ENCODE results near the gene EPB41L1. TPM values are rescaled to one million over a fixed set of nuclear protein-coding genes. Genes with fewer than 3 reads are reported as not detected.
A peak's percentile ranks its signal among the peaks of the same experiment; 100 is the strongest.

Gene EPB41L1
- total RNA-seq (under 1 TPM; 0.23 to 0.40 TPM), total RNA-seq (0.15 to 0.58 reads per million in 2 donors)

DNA sequence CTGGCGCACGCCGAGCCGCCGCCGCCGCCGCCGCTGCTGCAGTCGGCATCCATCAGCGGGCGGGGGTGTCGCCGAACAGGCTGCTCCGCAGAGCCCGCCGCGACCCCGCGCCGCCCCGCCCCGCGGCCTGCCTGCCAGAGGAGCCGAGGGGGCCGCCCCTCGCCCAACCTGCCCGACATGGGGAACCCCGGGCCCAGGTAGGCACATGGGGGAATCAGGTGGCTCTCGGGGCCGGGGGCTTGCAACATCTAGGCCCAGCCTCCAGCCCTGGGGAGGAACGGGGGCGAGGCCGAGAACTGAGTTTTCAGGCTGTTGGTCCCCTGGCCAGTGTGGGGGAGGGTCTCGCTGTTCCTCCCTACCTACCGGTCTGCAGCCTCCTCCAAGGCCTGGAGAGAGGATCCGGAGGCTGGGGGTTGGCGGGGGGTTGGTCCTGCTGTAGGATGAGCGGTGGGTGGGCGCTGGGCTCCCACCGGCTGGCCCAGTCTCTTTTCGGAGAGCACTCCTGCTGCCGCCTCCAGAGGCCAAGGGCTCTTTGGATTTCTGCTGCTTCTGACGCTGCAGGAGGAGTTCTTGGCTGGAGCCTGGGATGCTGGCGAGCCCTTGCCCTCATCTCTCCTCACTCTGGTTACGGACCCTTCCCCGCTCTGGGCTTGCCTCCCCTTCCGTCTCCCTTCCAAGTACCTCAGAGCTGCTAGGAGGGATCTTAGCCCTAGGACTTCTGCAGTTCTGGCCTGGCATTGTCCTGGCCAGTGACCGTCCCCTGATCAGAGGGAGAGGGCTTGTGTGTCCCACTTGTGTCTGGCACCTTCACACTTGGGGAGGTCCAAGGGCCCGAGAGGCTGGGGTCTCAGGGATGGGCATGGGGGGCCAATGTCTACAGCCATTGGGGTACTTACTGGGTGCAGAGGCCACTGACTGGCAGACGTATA lies at the start of gene EPB41L1:
EPB41L1 (plus strand) TSS at position 41 of the 929 bp plus-strand sequence. CDS start 19,038 bp downstream, outside the sequence.
- DNase-seq: no peak
- Mint-ChIP-seq H3K4me3 (peak within 1 kb of the TSS; percentile 79), H3K4me1 (peaks cover 6% of the 10 kb centered on the region), H3K36me3 (ENCODE audit: low read depth) (peaks cover 2% of the 10 kb centered on the region), H3K27me3 (peaks cover 68% of the 10 kb centered on the region), H3K27ac (no peak within 1 kb of the TSS)
- ATAC-seq: no peak
- no peaks in the 10 kb centered on the region for H3K9me3 ChIP-seq (ENCODE audit: control insufficient read depth, low read length, poor library complexity, severe bottlenecking)

DNA sequence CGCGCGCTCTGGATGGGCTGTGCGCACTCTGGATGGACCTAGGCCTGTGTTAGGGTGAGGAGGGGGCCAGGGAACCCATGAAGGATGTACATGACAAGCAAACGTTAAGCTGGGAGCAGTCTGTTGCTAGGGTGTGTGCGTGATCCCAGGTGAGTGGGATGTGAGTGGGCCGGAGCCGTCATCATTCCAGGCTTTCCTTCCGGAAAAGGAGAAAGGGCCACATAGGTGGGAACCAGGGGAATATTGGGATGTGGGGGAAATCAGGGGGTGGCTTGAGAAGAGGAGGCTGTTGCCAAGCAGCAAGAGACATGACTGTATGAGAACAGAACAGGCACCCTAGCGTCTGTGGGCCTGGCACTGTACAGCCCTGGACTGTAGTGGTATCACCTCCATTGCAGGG lies 49.7 kb upstream of the EPB41L1 start:
- no peaks in the 10 kb centered on the region for H3K9me3 ChIP-seq (ENCODE audit: control insufficient read depth, low read length, poor library complexity, severe bottlenecking)
- H3K4me3 Mint-ChIP-seq: no peak overlapping the region
- no peak overlapping the region for H3K27ac Mint-ChIP-seq
- peaks cover 3% of the 10 kb centered on the region for H3K36me3 Mint-ChIP-seq (ENCODE audit: low read depth)
- ATAC-seq (no peak), DNase-seq (no peak)
- peaks cover 8% of the 10 kb centered on the region for H3K27me3 Mint-ChIP-seq
- peaks cover 4% of the 10 kb centered on the region for H3K4me1 Mint-ChIP-seq

DNA sequence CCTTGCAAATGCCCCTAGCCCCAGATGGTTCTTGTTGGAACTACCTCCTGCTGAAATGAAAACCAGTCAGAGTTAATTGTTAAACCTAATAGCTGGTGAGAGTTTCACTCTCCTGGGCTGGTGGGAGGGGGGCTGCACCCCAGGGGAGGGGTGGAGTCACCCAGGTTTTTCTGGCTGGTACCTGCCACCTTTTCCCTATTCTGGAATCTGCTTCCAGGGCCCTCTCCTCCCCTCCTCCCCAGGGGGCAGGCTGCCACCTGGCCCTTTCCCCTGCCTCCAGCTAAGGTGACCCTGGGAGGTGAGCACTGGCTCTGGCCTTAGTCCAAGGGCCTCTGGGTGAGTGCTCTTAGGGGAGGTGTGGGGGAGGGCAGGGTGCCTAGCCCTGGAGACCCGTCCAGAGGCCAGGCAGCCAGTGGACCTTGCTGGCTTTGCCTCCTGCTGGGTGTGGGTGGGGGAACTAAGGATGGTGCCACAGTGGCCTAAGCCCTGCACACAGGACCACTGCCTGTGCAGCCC lies 48.8 kb upstream of the EPB41L1 start:
- Mint-ChIP-seq H3K27ac (no peak overlapping the region), H3K27me3 (peaks cover 8% of the 10 kb centered on the region), H3K4me3 (no peak overlapping the region), H3K4me1 (peaks cover 4% of the 10 kb centered on the region), H3K36me3 (ENCODE audit: low read depth) (peaks cover 3% of the 10 kb centered on the region)
- ATAC-seq (no peak), DNase-seq (no peak)
- H3K9me3 ChIP-seq (ENCODE audit: control insufficient read depth, low read length, poor library complexity, severe bottlenecking): no peaks in the 10 kb centered on the region

DNA sequence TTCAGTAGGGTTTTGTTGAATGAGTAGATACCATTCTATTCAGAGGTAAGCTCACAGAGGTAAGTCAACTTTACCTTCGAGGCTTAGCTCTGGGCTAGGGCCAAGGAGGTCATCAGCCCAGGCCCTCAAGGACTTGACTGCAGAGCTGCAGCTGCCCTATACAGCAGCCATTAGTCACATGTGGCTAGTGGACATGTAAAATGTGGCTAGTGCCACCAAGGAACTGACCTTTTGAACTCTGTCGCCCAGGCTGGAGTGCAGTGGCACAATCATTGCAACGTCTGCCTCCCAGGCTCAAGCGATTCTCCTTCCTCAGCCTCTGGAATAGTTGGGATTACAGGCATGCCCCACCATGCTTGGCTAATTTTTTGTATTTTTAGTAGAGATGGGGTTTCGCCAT lies 47.9 kb upstream of the EPB41L1 start:
- Mint-ChIP-seq H3K4me3 (no peak overlapping the region), H3K4me1 (peaks cover 4% of the 10 kb centered on the region), H3K27me3 (peaks cover 8% of the 10 kb centered on the region), H3K27ac (no peak overlapping the region), H3K36me3 (ENCODE audit: low read depth) (peaks cover 3% of the 10 kb centered on the region)
- ATAC-seq (no peak), DNase-seq (no peak)
- no peaks in the 10 kb centered on the region for H3K9me3 ChIP-seq (ENCODE audit: control insufficient read depth, low read length, poor library complexity, severe bottlenecking)

DNA sequence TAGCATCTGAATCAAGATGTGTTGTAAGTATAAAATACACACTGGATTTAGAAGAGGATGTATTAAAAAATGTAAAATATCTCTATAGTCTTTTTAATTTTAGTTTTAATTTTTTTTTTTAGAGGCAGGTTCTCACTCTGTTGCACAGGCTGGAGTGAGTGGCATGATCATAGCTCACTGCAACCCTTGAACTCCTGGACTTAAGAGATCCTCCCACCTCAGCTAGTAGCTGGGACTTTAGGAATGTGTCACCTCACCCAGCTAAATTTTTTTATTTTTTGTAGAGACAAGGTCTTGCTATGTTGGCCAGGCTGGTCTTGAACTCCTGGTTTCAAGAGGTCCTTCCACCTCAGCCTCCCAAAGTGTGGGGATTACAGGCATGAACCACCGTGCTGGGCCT lies 46.7 kb upstream of the EPB41L1 start:
- ATAC-seq (no peak), DNase-seq (no peak)
- Mint-ChIP-seq H3K27ac (no peak overlapping the region), H3K4me1 (peaks cover 4% of the 10 kb centered on the region), H3K4me3 (no peak overlapping the region), H3K27me3 (peaks cover 19% of the 10 kb centered on the region), H3K36me3 (ENCODE audit: low read depth) (peaks cover 3% of the 10 kb centered on the region)
- no peaks in the 10 kb centered on the region for H3K9me3 ChIP-seq (ENCODE audit: control insufficient read depth, low read length, poor library complexity, severe bottlenecking)

DNA sequence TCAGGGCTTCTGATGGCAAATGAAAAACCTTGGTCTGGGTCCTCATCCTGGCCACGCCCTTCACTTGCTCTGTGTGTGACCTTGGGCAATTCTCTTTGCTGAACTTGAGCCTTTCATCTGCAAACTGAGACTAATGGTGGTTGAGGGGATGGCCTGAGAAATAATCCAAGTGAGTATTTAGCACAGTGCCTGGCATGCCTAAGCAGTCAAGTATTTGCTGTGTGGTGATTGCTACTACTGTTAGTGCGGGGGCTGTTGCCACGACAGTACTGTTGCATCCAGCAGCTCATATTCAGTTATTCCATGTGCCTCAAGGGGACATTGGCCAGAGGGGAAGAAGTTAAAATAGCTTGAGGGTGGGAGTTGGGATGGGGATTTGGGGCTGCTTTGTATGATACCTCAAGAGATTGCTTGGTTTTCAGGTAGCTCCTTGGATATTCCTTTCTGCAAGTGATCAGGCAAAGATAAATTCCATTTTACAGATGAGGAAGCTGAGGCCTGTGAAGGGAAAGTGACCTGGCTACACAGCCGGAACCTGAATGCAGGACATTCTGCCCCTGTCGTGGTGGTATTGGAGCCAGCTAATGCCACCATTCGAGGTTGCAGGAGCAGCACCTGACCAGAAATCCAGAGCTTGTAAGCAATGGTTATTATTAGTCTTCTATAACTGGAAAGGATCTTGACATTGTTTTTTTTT lies 45.1 kb upstream of the EPB41L1 start:
- Mint-ChIP-seq H3K4me3 (no peak overlapping the region), H3K4me1 (no peaks in the 10 kb centered on the region), H3K36me3 (ENCODE audit: low read depth) (no peaks in the 10 kb centered on the region), H3K27me3 (peaks cover 26% of the 10 kb centered on the region), H3K27ac (no peak overlapping the region)
- ATAC-seq: no peak
- DNase-seq: no peak
- no peaks in the 10 kb centered on the region for H3K9me3 ChIP-seq (ENCODE audit: control insufficient read depth, low read length, poor library complexity, severe bottlenecking)

DNA sequence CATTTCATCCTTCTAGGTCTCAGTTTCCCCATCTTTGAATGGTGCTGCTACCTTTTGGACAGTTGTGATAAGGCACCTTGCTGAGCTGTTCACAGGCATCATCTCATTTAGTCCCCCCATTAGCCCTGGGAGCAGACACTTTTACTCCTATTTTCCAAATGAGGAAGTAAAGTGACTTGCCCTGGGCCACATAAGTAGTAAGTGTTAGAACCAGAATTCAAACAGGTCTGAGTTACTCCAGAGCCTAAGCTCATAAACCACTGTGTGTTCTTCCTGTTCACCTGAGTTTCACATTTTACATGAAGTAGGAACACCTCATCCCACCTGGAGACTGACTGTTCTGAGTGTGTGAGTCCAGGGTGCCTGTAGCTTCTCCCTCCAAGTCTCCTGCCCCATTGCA lies 43.5 kb upstream of the EPB41L1 start:
- Mint-ChIP-seq H3K36me3 (ENCODE audit: low read depth) (no peaks in the 10 kb centered on the region), H3K27ac (no peak overlapping the region), H3K4me3 (no peak overlapping the region), H3K4me1 (no peaks in the 10 kb centered on the region), H3K27me3 (peaks cover 31% of the 10 kb centered on the region)
- H3K9me3 ChIP-seq (ENCODE audit: control insufficient read depth, low read length, poor library complexity, severe bottlenecking): no peaks in the 10 kb centered on the region
- DNase-seq (no peak), ATAC-seq (no peak)

DNA sequence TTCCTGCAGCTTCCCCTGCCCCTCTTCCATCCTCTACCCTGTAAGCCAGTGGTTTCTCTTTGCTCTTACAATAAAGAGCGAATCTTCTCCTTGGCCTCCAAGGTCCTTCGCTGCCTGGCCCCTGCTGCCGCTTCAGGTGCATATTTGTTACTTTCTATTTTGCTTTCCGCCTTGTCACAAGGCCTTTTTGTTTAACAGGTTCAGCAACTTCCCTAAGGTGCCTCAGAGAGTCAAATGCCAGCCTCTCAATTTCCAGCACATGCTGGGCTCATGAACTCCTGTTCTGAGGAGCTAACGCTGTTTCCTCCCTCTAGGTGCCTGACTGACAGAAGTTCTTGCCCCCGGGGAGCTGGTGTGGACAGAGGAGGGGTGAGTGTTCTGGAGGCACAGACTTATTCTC lies 42.4 kb upstream of the EPB41L1 start:
- Mint-ChIP-seq H3K4me1 (no peaks in the 10 kb centered on the region), H3K27me3 (peaks cover 43% of the 10 kb centered on the region), H3K4me3 (no peak overlapping the region), H3K27ac (no peak overlapping the region), H3K36me3 (ENCODE audit: low read depth) (no peaks in the 10 kb centered on the region)
- no peak for ATAC-seq
- H3K9me3 ChIP-seq (ENCODE audit: control insufficient read depth, low read length, poor library complexity, severe bottlenecking): no peaks in the 10 kb centered on the region
- DNase-seq: no peak

DNA sequence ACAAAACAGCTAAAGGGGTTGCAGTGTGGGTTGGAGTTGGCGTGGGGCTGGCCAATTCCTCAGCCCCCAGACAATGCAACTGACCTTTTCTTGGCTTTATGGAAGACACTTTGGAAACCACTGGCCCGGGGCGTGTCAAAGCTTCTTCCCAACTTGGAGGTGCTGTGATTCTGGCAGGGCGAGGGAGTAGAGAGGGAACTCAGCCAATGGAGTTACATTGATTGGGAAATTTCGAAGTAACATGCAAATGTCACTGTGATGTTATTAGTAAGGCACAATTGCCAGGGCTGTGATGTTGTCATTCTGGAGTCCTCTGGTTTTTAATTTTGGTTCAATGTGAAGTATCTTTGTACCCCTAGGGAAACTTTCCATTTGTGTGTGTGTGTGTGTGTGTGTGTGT lies 41.5 kb upstream of the EPB41L1 start:
- H3K36me3 Mint-ChIP-seq (ENCODE audit: low read depth): no peaks in the 10 kb centered on the region
- no peak overlapping the region for H3K27ac Mint-ChIP-seq
- DNase-seq: no peak
- H3K4me1 Mint-ChIP-seq: no peaks in the 10 kb centered on the region
- no peaks in the 10 kb centered on the region for H3K9me3 ChIP-seq (ENCODE audit: control insufficient read depth, low read length, poor library complexity, severe bottlenecking)
- H3K27me3 Mint-ChIP-seq: peaks cover 45% of the 10 kb centered on the region
- ATAC-seq: no peak
- H3K4me3 Mint-ChIP-seq: no peak overlapping the region

DNA sequence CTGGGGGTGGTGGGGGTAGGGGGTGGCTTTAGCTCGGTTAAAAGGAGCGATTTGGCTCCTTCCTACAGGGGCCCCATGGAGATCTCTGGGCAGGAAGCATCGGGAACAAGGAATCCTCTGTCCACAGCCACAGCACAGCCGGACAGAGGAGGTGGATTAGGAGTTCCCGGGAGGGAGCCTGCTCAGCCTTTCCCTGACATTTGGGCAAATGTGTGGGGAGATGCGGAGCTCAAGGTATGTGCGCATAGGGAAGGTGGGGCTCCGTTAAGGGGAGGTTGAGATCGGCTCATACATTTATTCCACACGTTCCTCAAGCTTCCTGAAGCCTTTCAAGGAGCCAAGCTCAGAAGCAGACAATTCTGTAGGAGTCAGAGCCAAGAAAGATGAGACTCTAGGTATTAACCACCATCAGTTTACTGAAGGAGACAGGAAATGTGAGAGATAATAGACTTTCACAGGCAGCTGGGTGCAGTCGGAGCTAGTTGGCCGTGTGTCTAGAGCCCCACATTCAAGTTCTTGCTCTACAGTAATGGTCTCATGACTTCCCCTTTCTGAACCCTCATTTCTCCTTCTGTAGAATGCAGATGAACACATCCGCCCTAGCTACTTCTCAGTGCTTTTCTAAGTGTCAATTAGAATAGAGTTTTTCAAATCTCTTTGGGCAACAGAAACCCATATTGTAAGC lies 40.8 kb upstream of the EPB41L1 start:
- Mint-ChIP-seq H3K36me3 (ENCODE audit: low read depth) (no peaks in the 10 kb centered on the region), H3K4me3 (no peak overlapping the region), H3K27ac (no peak overlapping the region), H3K27me3 (peaks cover 45% of the 10 kb centered on the region), H3K4me1 (no peaks in the 10 kb centered on the region)
- DNase-seq (no peak), ATAC-seq (no peak)
- no peaks in the 10 kb centered on the region for H3K9me3 ChIP-seq (ENCODE audit: control insufficient read depth, low read length, poor library complexity, severe bottlenecking)

DNA sequence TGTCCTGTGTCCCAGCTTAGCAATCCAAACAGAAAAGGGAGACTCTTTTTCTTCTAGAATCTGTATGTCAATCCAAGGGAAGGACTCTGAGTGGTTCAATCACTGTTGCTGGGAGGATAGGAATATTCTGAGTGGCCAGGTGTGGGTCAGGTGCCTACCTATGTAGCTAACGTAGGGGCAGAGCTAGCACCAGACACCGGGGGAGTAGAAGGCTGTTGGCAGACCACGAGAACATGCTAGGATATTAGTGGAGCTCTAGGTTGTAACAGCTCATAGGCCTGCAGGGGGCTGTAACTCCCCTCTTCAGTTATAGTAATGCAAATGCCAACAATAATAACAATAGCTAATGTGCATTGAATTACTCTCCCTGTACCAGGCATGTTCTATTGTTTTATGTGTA lies 39.8 kb upstream of the EPB41L1 start:
- Mint-ChIP-seq H3K27ac (no peak overlapping the region), H3K36me3 (ENCODE audit: low read depth) (peaks cover 2% of the 10 kb centered on the region), H3K4me1 (peaks cover 2% of the 10 kb centered on the region), H3K4me3 (no peak overlapping the region), H3K27me3 (peaks cover 51% of the 10 kb centered on the region)
- no peak for ATAC-seq
- H3K9me3 ChIP-seq (ENCODE audit: control insufficient read depth, low read length, poor library complexity, severe bottlenecking): no peaks in the 10 kb centered on the region
- no peak for DNase-seq

DNA sequence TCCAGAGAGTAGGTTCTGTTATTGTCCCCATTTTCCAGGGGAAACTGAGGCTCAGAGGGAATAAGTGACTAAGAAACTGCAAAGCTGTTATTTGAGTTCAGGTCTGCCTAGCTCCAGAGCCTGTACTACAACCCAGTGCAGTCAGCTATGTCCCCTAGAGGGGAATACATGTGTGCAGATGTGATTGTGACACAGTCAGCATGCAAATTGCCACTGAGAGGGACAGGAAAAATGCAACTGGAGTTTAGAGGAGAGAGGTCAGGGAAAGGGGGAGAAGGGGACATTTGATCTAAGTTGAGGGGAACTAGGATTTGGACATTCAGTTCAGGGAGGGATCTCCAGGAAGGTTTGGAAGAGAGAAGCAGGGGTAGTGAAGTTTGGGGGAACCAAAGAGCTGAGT lies 38.6 kb upstream of the EPB41L1 start:
- H3K9me3 ChIP-seq (ENCODE audit: control insufficient read depth, low read length, poor library complexity, severe bottlenecking): no peaks in the 10 kb centered on the region
- H3K4me1 Mint-ChIP-seq: peaks cover 2% of the 10 kb centered on the region
- ATAC-seq (no peak), DNase-seq (no peak)
- no peak overlapping the region for H3K4me3 Mint-ChIP-seq
- peaks cover 55% of the 10 kb centered on the region for H3K27me3 Mint-ChIP-seq
- H3K27ac Mint-ChIP-seq: peak overlapping the region; percentile 39
- peaks cover 2% of the 10 kb centered on the region for H3K36me3 Mint-ChIP-seq (ENCODE audit: low read depth)

DNA sequence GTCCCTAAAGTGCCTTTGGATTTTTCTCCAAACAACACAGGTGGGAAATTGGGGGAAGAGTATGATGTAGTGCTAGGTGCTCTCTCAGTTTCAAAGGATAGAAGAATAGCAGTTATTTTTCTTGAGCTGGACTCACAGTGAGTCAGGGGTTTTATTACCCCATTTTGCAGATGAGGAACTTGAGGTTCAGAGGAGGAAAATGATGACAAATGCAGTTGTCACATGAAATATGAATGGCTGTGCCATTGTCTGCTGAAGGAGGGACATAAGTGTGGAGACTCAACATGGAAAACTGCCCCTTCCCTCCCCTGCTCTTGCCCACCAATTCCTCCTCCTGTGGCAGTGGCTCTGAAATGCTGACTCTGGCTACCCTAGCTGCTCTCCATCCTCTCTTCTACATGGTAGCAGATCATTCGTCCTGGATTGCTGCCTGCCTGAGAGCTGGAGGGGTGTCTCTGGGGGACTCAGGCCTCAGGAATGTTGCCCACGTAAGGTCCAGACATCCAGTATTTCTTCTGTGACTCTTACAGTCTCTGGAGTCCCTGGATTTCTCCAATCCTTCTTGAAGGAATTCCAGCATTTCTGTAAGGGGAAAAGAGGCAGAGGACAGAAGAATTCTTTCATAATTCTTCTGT lies 37.6 kb upstream of the EPB41L1 start:
- Mint-ChIP-seq H3K27me3 (peaks cover 57% of the 10 kb centered on the region), H3K27ac (no peak overlapping the region), H3K36me3 (ENCODE audit: low read depth) (peaks cover 2% of the 10 kb centered on the region), H3K4me3 (no peak overlapping the region), H3K4me1 (peaks cover 2% of the 10 kb centered on the region)
- H3K9me3 ChIP-seq (ENCODE audit: control insufficient read depth, low read length, poor library complexity, severe bottlenecking): no peaks in the 10 kb centered on the region
- DNase-seq: no peak
- ATAC-seq: no peak

All from T-helper 17 cell (primary cell).